ENCODE results near the gene ABHD17B.

Gene ABHD17B

GRCh38 chr9:71910650-71911060, 338 bp downstream of the ABHD17B start:
- TF ChIP-seq EGR1 (IDR thresholded peaks at IDR 0.05) (no peak), REST (IDR thresholded peaks at IDR 0.05; ENCODE audit: low read depth) (peak; percentile 15; the same call in 1 of the 2 replicates), YY1 (IDR thresholded peaks at IDR 0.05; ENCODE audit: low read depth) (0 out of 2 replicates have a peak, but pooled peaks have one; percentile 17)

DNA sequence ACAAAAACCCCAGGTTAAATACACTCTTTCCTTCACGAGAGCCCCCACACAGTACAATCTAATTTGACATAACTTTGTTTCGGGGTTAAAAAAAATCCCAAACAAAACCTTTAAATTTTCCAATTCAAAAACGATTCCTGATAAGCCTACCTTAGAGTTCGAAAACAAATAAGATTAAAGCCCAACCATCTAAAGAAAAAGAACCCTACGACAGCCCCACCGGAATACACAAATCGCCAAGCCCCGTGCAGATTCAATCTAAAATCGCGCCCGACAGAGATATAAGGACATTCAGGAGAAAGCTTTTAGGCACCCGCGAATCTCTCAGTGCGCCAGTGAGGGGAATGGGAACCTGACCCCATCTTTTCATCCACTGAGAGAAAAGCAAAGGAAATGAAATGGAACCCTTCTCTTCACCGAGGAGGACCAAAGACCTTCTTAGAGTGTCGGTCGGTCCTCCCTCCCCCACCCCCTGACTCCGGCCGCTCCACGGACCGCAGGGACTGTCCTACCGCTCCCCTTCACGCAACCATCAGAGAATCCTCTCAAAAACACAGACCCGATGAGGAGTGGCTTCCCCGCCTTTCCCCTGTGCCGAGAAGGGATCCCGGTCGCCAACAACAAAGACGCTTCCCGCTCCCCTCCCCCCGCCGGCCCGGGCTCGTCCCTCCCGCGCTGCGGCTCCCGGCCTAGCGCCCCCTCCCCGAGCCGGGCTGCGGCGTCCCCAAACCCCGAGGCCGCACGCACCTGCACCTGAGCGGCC, 925 bp downstream of the ABHD17B start:
- no peak for TF ChIP-seq TEAD4 (IDR thresholded peaks at IDR 0.05)
- TF ChIP-seq NFIC (IDR thresholded peaks at IDR 0.05) = no peak
- TF ChIP-seq ZBTB7A (IDR thresholded peaks at IDR 0.05; ENCODE audit: low read depth) = peak; percentile 47; the same call in 1 of the 2 replicates

DNA sequence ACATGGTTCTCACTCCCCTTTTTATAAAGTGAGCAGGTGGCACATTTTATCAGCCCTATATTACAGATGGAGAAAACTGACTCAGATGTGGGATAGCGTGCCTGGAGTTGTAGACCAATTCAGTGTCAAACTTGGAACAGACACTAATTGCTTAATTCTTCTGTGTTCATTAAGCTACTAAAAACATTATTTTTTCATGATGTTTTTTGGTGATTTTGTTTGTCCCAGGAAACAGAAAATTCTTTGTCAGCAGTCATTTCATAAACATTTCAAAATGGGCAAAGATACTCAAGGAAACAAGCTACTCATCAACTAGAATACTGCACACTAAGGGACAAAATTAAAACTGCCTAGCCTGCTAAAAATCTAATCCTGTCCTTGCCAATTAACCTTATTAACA, 2.2 kb downstream of the ABHD17B start:
- TF ChIP-seq REST (IDR thresholded peaks at IDR 0.05; ENCODE audit: low read depth) = no peak
- TF ChIP-seq ZBTB7A (IDR thresholded peaks at IDR 0.05; ENCODE audit: low read depth) = no peak
- no peak for TF ChIP-seq TEAD4 (IDR thresholded peaks at IDR 0.05)
- TF ChIP-seq FOXM1 (IDR thresholded peaks at IDR 0.05; ENCODE audit: borderline replicate concordance, low read depth) = no peak
- TF ChIP-seq YY1 (IDR thresholded peaks at IDR 0.05; ENCODE audit: low read depth) = no peak
- no peak for TF ChIP-seq TCF12 (IDR thresholded peaks at IDR 0.05; ENCODE audit: low read depth)
- TF ChIP-seq TAF1 (IDR thresholded peaks at IDR 0.05; ENCODE audit: low read depth) = no peak
- no peak for TF ChIP-seq CEBPB (IDR thresholded peaks at IDR 0.05)
- TF ChIP-seq, protein P1, sequence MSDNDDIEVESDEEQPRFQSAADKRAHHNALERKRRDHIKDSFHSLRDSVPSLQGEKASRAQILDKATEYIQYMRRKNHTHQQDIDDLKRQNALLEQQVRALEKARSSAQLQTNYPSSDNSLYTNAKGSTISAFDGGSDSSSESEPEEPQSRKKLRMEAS (IDR thresholded peaks at IDR 0.05) = no peak
- TF ChIP-seq NFIC (IDR thresholded peaks at IDR 0.05) = no peak
- no peak for TF ChIP-seq EGR1 (IDR thresholded peaks at IDR 0.05)
- no peak for TF ChIP-seq EP300 (IDR thresholded peaks at IDR 0.05; ENCODE audit: borderline replicate concordance)

- TF ChIP-seq FOXM1 (IDR thresholded peaks at IDR 0.05; ENCODE audit: borderline replicate concordance, low read depth) = no peak
- no peak for TF ChIP-seq EGR1 (IDR thresholded peaks at IDR 0.05)
- TF ChIP-seq TAF1 (IDR thresholded peaks at IDR 0.05; ENCODE audit: low read depth) = no peak
- no peak for TF ChIP-seq CEBPB (IDR thresholded peaks at IDR 0.05)
Observed at GRCh38 chr9:71904076-71904475, 6.9 kb downstream of the ABHD17B start.

GRCh38 chr9:71901695-71902597, 9.0 kb downstream of the ABHD17B start:
- no peak for TF ChIP-seq FOXM1 (IDR thresholded peaks at IDR 0.05; ENCODE audit: borderline replicate concordance, low read depth)
- no peak for TF ChIP-seq RAD21 (IDR thresholded peaks at IDR 0.05; ENCODE audit: low read depth)
- TF ChIP-seq REST (IDR thresholded peaks at IDR 0.05; ENCODE audit: low read depth) = no peak
- no peak for TF ChIP-seq TCF12 (IDR thresholded peaks at IDR 0.05; ENCODE audit: low read depth)
- TF ChIP-seq YY1 (IDR thresholded peaks at IDR 0.05; ENCODE audit: low read depth) = no peak
- no peak for TF ChIP-seq USF1 (IDR thresholded peaks at IDR 0.05)
- no peak for TF ChIP-seq TAF1 (IDR thresholded peaks at IDR 0.05; ENCODE audit: low read depth)
- TF ChIP-seq TEAD4 (IDR thresholded peaks at IDR 0.05) = no peak
- TF ChIP-seq, protein P1 (IDR thresholded peaks at IDR 0.05) = no peak
- no peak for TF ChIP-seq CEBPB (IDR thresholded peaks at IDR 0.05)
- no peak for TF ChIP-seq EP300 (IDR thresholded peaks at IDR 0.05; ENCODE audit: borderline replicate concordance)
- TF ChIP-seq ZBTB7A (IDR thresholded peaks at IDR 0.05; ENCODE audit: low read depth) = no peak
- no peak for TF ChIP-seq CREB1 (IDR thresholded peaks at IDR 0.05; ENCODE audit: low read depth)
- TF ChIP-seq NFIC (IDR thresholded peaks at IDR 0.05) = no peak
- TF ChIP-seq EGR1 (IDR thresholded peaks at IDR 0.05) = no peak

Data from Ishikawa (cell line).